Epithelial cell of prostate (primary cell): ENCODE data around the gene SH3PXD2B.
"Not testable (repeated sequence)": the region's sequence is repeated elsewhere in the genome, so short reads cannot be mapped to it uniquely, and the experiment has no call there.

Experiments
- DNase-seq: peaks from one replicate; pipeline ENCODE4 v3.0.0-alpha.2; 2011; ENCODE audit warnings: low read depth, low spot score
- H3K27ac ChIP-seq: fragments of 450-650 bp; 2 replicates; pipeline ENCODE4 v1.5.1; 2017; ENCODE audit warnings: mild to moderate bottlenecking

The SH3PXD2B gene

GRCh38 chr5:172486451-172486850, 32.1 kb upstream of the SH3PXD2B start:
- no peak for DNase-seq
- no peak overlapping the region for H3K27ac ChIP-seq

- no peak overlapping the region for H3K27ac ChIP-seq
- no peak for DNase-seq
Measured at GRCh38 chr5:172485511-172486202, 31.3 kb upstream of the SH3PXD2B start.

- no peak overlapping the region for H3K27ac ChIP-seq
- no peak for DNase-seq
Measured at GRCh38 chr5:172484664-172485063, 30.3 kb upstream of the SH3PXD2B start.

- no peak overlapping the region for H3K27ac ChIP-seq
- DNase-seq: peak; percentile 10
Measured at GRCh38 chr5:172482156-172483020, 28.1 kb upstream of the SH3PXD2B start.

GRCh38 chr5:172481011-172481800, 26.9 kb upstream of the SH3PXD2B start:
- no peak for DNase-seq
- no peak overlapping the region for H3K27ac ChIP-seq

GRCh38 chr5:172479784-172480115, 25.4 kb upstream of the SH3PXD2B start:
- DNase-seq: no peak
- H3K27ac ChIP-seq: no peak overlapping the region

- peak; percentile 49 for DNase-seq
- no peak overlapping the region for H3K27ac ChIP-seq
Measured at GRCh38 chr5:172479034-172479783, 24.9 kb upstream of the SH3PXD2B start.

GRCh38 chr5:172478695-172479033, 24.3 kb upstream of the SH3PXD2B start:
- not testable (repeated sequence) for DNase-seq, H3K27ac ChIP-seq

GRCh38 chr5:172478256-172478655, 23.9 kb upstream of the SH3PXD2B start:
- no peak overlapping the region for H3K27ac ChIP-seq
- DNase-seq: no peak

GRCh38 chr5:172477466-172477865, 23.1 kb upstream of the SH3PXD2B start:
- DNase-seq: no peak
- no peak overlapping the region for H3K27ac ChIP-seq

GRCh38 chr5:172474293-172474692, 20.0 kb upstream of the SH3PXD2B start:
- H3K27ac ChIP-seq: no peak overlapping the region
- DNase-seq: no peak

GRCh38 chr5:172473427-172473826, 19.1 kb upstream of the SH3PXD2B start:
- H3K27ac ChIP-seq: no peak overlapping the region
- no peak for DNase-seq

GRCh38 chr5:172469697-172470096, 15.4 kb upstream of the SH3PXD2B start:
- DNase-seq: no peak
- H3K27ac ChIP-seq: no peak overlapping the region

- no peak for DNase-seq
- H3K27ac ChIP-seq: no peak overlapping the region
Measured at GRCh38 chr5:172466062-172466461, 11.7 kb upstream of the SH3PXD2B start.

- H3K27ac ChIP-seq: no peak overlapping the region
- DNase-seq: no peak
Measured at GRCh38 chr5:172463031-172463430, 8.7 kb upstream of the SH3PXD2B start.

GRCh38 chr5:172459783-172460165, 5.4 kb upstream of the SH3PXD2B start:
- H3K27ac ChIP-seq: no peak overlapping the region
- DNase-seq: no peak

GRCh38 chr5:172458976-172459782, 4.9 kb upstream of the SH3PXD2B start:
- no peak overlapping the region for H3K27ac ChIP-seq
- DNase-seq: no peak

- peak overlapping the region; percentile 16 for H3K27ac ChIP-seq
- DNase-seq: no peak
Measured at GRCh38 chr5:172456076-172456722, 1.9 kb upstream of the SH3PXD2B start.

GRCh38 chr5:172455511-172456061, 1.3 kb upstream of the SH3PXD2B start:
- no peak for DNase-seq
- H3K27ac ChIP-seq: peak overlapping the region; percentile 16
